ENCODE measurements around the gene TNFRSF6B. TPM values are rescaled to one million over a fixed set of nuclear protein-coding genes. Genes with fewer than 3 reads are reported as not detected.

TNFRSF6B gene
- polyA plus RNA-seq, 2 of the 4 experiments (the other 2 are of a cell fraction), result 0.22 to 0.66 TPM

DNA sequence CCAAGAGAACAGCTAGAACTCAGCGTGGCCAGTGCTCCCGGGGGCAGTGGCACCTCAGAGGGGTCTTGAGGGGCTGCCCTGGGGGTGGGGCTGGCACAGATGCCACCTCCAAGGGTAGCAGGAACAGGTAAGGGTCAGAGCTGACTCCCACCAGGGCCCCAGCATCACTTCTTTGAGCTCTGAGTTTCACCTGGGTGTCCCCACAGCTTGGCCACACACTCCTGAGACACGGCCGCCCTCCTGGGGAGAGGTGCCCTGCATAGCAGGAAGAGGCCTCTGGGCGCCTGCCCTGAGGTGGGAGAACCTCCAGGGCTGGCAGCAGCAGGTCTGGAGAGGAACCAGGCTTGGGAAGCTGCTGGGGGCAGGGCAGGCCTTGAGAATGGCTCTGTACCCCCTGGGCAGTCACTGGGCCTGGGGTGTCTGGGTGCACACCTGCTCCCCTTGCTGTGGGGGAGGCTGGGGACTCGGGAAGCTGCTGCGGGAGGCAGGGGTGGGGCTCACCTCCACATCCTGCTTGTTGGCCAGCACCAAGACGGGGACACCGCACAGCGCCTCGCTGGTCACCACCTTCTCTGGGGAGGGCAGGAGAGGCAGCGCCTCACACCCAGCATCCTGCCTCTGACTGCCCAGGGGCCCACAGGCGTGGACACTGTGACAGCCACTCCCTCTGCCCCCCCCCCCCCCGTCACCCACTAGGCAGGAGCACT, 5.0 kb downstream of the TNFRSF6B start:
- 73% methylated on average over 3 of the region's 14 CpGs for WGBS (ENCODE audit: missing lambda C conversion rate)
- no peak for FAIRE-seq

DNA sequence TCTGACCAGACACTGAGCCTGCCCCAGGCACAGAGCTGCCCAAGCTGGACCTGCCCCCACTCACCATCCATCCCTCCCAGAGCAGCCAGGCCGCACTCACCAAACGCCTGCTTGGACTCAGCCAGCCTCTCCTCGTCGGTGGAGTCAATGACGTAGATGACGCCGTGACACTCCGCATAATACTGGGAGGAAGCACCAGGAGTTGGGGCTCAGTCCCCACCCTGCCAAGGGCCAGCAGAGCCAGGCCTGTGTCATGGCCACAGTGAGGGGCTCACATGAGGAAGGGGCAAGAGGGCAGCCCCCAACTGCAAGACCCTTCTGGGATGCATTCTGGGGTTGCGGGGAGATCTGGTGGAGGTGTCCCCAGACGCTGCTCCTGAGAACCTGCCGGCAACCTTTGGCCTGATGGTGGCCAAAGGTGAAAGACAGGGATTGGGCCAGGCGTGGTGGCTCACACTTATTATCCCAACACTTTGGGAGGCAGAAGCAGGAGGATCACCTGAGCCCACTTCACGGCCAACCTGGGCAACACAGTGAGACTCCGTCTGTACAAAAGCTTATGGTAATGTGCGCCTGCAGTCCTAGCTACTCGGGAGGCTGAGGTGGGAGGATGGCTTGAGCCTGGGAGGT, 5.7 kb downstream of the TNFRSF6B start:
- ChIA-PET POLR2A (interaction anchor here (1.2 kb wide), 1 partner anchor 34 kb away, joined by 3 read pairs; the partner anchor contains the start of gene LIME1), CTCF (interaction anchor here (0.7 to 2.1 kb wide), 4 partner anchors 80 to 272 kb away, joined by 3 to 7 read pairs (median 4); partner anchors contain the start of gene PTK6)
- peak overlapping the region in 1 of 2 experiments; percentile 94; a peak in 2 of 6 replicates for H3K27ac ChIP-seq
- H3K4me1 ChIP-seq, result peaks cover 44% of the 10 kb centered on the region
- no peak overlapping the region for H3K4me3 ChIP-seq
- H3K4me2 ChIP-seq, result no peak overlapping the region
- WGBS (ENCODE audit: missing lambda C conversion rate), result 94% methylated on average over 15 of the region's 16 CpGs
- ATAC-seq (no peak), DNase-seq (ENCODE audit: low read depth in 1 of 2, low spot score in 1 of 2) (no peak), FAIRE-seq (no peak)
- H3K9me3 ChIP-seq, result no peaks in the 10 kb centered on the region
- no peak for TF ChIP-seq TFCP2L1 (CRISPR knock-in tag; IDR thresholded peaks at IDR 0.05)
- no peak for TF ChIP-seq ESRRA (IDR thresholded peaks at IDR 0.05; ENCODE audit: borderline replicate concordance, low read length)
- no peak for TF ChIP-seq MAZ (IDR thresholded peaks at IDR 0.05; ENCODE audit: borderline replicate concordance, low read depth, low read length)
- TF ChIP-seq HOXA7 (CRISPR knock-in tag; IDR thresholded peaks at IDR 0.05), result no peak
- TF ChIP-seq CBX8 (IDR thresholded peaks at IDR 0.05), result no peak

More for the DNA sequence above, 5.0 kb downstream of the TNFRSF6B start:
- Histone ChIP-seq H3K4me3 (no peak overlapping the region), H3K27ac (peak overlapping the region in 1 of 2 experiments; percentile 94; a peak in 3 of 6 replicates), H3K4me2 (no peak overlapping the region), H3K4me1 (peaks cover 40% of the 10 kb centered on the region), H3K9me3 (no peaks in the 10 kb centered on the region)
- 0 out of 6 replicates have a peak, but pooled peaks of 1 of the 2 experiments have one; percentile 0 for ATAC-seq
- DNase-seq (ENCODE audit: low read depth in 1 of 2, low spot score in 1 of 2), result no peak
- ChIA-PET POLR2A (no interaction called here), CTCF (interaction anchor here (0.7 to 2.1 kb wide), 2 partner anchors 81 to 164 kb away, joined by 3 to 7 read pairs; partner anchors contain the start of gene PTK6)
- TF ChIP-seq HMGXB4 (CRISPR knock-in tag; IDR thresholded peaks at IDR 0.05; ENCODE audit: borderline replicate concordance) (no peak), POLR2A (IDR thresholded peaks at IDR 0.05; ENCODE audit: low read length) (no peak; the same call in 1 of the 2 replicates), ZC3H11A (IDR thresholded peaks at IDR 0.05) (no peak), ZSCAN20 (CRISPR knock-in tag; IDR thresholded peaks at IDR 0.05) (no peak), BCL3 (IDR thresholded peaks at IDR 0.05) (no peak), MYC (IDR thresholded peaks at IDR 0.05; ENCODE audit: borderline replicate concordance, low read length) (no peak), BHLHE40 (IDR thresholded peaks at IDR 0.05; ENCODE audit: low read depth, low read length) (no peak), EHF (CRISPR knock-in tag; IDR thresholded peaks at IDR 0.05) (no peak), CBX2 (IDR thresholded peaks at IDR 0.05; ENCODE audit: borderline replicate concordance, low read depth) (no peak), EHMT2 (IDR thresholded peaks at IDR 0.05; ENCODE audit: low read depth) (no peak), CHD4 (IDR thresholded peaks at IDR 0.05; ENCODE audit: borderline replicate concordance) (no peak), HES2 (IDR thresholded peaks at IDR 0.05) (no peak), HOXA7 (CRISPR knock-in tag; IDR thresholded peaks at IDR 0.05) (no peak), USF2 (IDR thresholded peaks at IDR 0.05) (no peak), TP53 (CRISPR knock-in tag; IDR thresholded peaks at IDR 0.05) (no peak), CEBPB (IDR thresholded peaks at IDR 0.05) (no peak), NPAS2 (CRISPR knock-in tag; IDR thresholded peaks at IDR 0.05; ENCODE audit: borderline replicate concordance) (no peak), HDAC2 (IDR thresholded peaks at IDR 0.05) (no peak)
- TF ChIP-seq, protein P1, sequence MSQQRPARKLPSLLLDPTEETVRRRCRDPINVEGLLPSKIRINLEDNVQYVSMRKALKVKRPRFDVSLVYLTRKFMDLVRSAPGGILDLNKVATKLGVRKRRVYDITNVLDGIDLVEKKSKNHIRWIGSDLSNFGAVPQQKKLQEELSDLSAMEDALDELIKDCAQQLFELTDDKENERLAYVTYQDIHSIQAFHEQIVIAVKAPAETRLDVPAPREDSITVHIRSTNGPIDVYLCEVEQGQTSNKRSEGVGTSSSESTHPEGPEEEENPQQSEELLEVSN (IDR thresholded peaks at IDR 0.05; ENCODE audit: borderline replicate concordance, low read depth), result no peak
